Measurements from ENCODE around the gene EML1.

DNA sequence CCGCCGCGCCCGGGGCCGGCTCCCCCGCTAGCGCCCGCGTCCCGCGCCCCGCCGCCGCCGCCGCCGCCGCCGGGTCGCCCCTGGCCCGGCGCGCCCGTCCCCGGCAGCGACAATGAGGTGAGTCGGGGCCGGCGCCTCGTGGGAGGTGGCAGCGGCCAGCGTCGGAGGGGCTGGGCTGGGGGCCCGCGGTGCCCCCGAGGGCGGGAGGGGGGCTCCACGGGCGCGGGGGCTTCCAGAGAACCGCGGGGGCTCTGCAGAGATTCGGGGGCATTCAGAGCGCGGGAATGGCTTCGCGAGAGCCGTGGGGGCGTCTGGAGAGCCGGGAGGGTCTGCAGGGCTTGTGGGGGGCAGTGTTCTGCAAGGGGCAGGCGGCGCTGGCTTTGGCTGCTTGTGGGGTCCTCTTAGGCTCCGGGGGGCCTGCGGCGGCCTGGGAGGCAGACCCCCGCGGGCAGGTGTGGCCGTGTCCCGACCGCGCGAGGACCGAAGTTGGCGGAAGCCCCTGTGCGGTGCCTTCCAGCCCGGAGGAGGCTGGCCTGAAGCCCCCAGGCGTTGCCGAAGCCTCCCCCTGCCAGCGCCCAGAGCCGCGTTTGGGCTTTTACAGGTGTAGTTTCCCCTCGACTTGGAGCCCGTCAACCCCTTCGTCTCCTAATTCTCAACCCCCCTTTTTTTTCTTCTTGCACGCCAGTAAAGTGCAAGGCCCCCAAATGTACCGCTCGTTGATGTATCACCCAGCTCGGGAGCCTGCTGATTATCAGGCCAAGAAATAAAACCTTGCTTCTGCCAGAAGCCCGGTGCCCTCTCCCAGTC is 178.9 kb downstream of the EML1 start:
- TF ChIP-seq, protein P1, sequence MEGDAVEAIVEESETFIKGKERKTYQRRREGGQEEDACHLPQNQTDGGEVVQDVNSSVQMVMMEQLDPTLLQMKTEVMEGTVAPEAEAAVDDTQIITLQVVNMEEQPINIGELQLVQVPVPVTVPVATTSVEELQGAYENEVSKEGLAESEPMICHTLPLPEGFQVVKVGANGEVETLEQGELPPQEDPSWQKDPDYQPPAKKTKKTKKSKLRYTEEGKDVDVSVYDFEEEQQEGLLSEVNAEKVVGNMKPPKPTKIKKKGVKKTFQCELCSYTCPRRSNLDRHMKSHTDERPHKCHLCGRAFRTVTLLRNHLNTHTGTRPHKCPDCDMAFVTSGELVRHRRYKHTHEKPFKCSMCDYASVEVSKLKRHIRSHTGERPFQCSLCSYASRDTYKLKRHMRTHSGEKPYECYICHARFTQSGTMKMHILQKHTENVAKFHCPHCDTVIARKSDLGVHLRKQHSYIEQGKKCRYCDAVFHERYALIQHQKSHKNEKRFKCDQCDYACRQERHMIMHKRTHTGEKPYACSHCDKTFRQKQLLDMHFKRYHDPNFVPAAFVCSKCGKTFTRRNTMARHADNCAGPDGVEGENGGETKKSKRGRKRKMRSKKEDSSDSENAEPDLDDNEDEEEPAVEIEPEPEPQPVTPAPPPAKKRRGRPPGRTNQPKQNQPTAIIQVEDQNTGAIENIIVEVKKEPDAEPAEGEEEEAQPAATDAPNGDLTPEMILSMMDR (IDR thresholded peaks at IDR 0.05) = no peak
- TF ChIP-seq EZH2 (IDR thresholded peaks at IDR 0.05) (no peak), EZH2phosphoT487 (IDR thresholded peaks at IDR 0.05) (no peak)

All from neural progenitor cell (in vitro differentiated cells).